Globus pallidus (tissue), 1 donor: ENCODE measurements around the gene ARRDC2.
A peak's percentile ranks its signal among the peaks of the same experiment; 100 is the strongest.
"Not testable (repeated sequence)": the region's sequence is repeated elsewhere in the genome, so short reads cannot be mapped to it uniquely, and the experiment has no call there.

Source experiments
- DNase-seq: peaks from one replicate; pipeline ENCODE4 v3.0.0-alpha.2; 2015; ENCODE audit warnings: low spot score

ARRDC2 gene

DNA sequence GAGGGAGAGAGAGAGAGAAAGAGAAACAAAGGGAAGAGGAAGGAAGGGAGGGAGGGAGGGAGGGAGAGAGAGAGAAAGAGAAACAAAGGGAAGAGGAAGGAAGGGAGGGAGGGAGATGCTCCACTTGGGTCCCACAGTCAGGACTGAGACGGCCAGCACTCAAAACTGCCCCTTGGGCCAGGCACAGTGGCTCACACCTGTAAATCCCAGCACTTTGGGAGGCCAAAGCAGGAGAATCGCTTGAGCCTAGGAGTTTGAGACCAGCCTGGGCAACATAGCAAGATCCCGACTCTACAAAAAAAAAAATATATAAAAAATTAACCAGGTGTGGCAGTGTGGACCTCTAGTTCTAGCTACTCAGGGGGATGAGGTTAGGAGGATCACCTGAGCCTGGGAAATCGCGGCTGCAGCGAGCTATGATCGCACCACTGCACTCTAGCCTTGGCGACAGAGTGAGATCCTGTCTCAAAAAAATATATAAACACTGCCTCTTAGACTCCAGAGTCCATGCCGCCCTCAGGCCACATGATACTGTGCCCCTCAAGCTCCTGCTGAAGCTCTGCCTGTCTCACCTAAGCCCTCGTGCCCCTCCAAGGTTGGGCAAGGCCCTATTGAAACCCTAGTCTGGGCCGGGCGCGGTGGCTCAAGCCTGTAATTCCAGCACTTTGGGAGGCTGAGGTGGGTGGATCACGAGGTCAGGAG is 8.4 kb downstream of the ARRDC2 start:
- no peak for DNase-seq

DNA sequence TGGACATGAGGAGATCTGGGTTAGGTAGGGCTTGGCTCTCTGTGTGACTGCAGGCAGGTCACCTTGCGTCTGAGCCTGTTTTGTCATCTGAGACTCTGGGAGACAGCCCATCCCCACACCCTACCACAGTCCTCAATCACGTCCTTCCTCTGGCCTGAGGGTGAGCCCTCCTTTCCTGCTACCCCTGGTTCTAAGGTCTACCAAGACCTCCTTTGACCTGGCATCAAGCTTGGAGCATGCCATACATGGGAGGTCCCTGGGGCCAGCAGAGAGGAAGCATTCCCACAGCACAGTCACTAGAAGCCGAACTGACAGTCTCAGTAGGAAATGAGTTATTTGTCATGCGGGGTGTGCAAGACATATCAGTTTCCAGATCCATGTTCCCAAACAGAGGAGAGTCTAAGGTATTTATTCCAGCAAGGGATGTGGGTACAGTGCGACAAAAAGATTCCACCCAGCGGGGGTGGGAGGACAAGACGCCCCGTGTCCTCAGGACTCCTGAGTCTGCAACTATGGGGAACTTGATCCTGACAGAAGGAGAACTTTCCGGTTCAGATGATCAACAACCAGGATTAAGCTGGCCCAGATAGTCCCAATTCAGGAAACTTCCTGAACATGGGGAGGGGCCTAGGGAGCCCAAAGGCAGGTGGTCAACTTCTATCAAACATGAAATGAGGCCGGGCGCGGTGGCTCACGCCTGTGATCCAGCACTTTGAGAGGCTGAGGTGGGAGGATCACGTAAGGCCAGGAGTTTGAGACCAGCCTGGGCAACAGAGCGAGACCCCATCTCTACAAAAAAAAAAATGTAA is 9.5 kb downstream of the ARRDC2 start:
- no peak for DNase-seq

DNA sequence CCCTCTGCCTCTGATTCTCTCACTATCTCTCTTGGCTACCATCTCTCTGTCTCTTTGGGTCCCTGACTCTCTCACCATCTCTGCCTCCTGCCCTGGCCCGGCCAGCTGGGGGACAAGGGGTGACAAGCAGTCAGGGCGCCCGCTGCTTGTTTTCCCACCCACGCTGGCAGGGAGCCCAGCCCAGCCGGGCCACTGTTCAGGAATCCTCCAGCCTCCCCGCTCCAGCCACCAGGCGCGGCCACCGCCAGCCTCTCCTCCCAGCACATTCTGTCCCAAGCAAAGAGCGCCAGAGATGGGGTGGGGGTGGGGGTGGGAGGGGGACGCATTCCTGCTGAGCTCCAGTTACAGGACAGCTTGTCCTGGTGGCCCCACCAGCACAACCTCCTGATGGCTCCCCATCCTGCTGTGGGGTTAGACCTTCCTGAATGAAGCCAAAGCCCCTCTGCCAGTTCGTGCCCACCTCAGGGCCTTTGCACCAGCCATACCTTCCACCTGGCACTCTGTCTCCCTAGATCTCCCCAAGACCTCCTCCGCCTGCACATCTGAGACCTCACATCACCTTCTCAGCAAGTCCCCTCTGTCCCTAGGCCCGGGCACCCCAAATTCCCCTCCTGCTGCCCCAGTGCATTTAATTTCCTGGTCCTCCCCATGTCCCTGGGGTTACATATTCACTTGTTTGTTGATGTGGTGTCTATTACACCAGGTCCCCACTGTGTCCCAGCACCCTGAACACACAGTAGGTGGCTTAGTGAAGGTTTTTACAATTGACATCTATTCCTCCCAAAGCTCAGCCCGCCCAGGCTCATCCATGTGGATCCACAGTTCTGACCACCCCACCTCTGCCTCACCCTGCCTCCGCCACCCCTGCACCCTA is 12.5 kb downstream of the ARRDC2 start:
- DNase-seq, result peak; percentile 92

DNA sequence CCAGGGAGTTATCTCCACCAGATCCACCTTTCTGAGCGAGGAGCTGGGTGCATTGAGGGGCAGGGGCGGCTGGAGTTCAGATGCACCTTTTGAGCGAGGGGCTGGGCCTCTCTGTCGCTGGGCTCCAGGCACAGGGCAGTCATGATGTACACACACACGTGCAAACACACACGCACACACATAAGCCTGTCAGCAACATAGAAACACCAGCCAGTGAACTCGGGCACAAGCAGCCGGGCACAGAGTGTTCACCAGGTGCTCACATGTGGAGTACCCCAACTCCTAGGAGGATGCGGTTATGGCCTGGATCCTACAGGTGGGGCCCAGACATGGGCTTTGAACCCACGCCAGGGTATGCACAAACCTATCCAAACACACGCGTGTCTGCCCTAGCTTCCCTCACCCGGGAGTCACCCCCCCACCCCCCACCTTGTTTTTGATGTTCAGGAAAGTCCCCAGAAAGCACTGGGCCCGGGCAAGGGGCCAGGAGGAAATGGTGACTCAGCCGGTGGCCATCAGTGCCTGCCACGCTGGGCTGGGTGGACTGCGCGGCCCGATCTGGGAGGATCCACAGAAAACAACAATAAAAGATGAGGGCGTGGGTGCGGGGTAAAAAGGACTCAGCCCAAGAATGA is 13.3 kb downstream of the ARRDC2 start:
- DNase-seq, result peak; percentile 85

DNA sequence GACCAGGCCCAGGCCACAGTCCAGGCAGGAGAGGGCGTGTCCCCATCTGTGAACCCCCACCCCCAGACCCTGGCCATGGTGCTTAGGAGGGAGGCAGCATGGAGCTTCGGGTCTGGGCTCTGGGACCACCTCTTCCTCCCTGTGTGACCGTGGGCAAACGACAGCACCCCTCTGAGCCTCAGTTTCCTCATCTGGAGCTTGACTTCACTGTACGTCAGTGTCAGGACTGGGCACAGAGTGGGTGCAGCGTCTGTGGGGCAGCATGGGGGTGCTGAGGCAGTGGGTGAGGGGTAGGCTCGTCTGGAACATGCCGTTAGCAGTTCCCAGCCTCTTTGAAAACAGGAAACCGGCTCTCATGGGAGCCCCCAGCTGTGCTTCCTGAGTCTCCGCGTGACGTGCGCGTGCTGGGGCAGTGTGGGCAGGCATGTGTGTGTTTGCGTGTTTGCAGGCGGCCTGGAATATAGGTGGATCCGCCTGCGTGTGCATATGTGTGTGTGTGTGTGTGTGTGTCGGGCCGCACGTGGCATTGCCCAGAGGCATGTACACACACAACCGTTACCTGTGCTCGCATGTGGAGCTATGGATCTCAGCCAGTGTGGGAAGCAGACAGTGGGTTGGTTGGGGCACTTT is 15.8 kb downstream of the ARRDC2 start:
- DNase-seq, result no peak

DNA sequence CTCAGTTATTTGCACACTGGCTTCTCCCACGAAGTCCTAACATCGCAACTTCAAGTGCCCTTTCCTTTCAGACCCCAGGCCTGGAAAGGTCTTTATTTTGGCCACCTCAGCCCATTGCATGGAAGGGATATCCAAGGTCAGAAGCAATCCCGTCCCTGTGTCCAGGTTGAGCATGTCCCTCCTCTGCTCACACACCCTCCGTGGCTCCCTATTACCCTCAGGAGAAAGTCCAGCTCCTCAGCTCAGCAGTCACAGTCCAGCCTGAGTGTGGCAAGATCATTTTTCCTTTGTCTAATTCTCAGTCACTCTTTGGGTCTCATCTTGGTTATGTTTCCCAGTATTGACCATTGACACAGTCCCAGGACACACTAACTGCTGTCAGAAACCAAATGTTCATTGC is 19.2 kb downstream of the ARRDC2 start:
- DNase-seq, result no peak

DNA sequence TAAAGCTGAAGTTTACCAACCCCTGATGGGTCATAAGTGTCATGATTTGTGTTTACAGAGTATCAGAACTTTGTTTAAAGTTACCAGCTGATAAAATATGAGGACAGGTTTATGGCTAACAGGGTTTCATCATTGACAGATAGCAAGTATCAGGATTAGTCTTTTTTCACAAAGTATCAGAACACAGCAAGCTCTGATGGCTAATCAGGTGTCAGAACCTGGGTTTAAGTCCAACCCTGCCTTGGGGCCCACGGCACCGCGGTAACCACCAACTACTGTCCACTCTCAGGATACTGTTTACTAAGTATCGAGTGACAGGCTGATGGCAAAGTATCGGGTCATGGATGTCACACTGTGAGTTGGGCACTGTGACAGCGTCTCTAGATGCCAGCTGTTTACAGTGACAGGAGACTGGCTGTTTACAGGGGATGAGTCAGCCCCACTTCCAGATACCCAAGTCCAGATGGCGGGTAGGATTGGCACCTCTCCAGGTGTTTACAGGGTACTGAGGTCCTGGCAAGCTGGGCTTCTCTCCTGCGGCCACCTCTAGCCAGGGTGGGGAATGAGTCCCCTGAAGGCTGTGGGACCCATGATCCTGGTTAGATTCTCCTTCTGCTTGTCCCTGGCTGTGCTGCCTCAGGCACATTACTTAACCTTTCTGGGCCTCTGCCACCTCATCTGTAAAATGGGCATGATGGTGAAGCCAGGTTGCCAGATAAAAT is 21.8 kb downstream of the ARRDC2 start:
- DNase-seq, result peak; percentile 69

DNA sequence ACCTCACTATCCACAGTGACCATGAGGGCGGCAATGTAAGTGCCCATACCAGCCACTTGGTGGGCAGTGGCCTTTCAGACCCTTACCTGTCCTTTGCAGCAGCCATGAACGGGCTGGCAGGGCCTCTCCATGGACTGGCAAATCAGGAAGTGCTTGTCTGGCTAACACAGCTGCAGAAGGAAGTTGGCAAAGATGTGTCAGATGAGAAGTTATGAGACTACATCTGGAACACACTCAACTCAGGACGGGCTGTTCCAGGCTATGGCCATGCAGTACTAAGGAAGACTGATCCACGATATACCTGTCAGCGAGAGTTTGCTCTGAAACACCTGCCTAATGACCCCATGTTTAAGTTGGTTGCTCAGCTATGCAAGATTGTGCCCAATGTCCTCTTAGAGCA is 23.4 kb downstream of the ARRDC2 start:
- DNase-seq, result not testable (repeated sequence)

DNA sequence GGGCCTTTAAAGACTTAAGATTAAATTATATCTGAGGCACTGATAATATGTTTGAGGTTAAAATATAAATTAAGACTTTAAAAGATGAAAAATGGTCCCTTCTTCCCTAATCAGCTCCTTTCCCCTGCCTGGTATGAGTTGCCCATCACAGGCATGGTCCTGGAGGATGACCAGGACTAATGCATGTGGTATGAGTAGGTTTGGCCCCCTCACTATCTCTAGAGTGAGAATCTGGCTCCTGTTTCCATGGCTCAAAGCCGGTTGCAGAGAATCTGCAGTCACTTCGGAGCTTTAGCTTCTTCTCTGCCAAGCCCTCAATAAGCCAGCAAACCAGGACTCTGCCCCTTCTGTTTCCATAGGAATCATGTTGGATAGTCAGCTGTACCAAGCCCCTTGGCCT is 24.1 kb downstream of the ARRDC2 start:
- not testable (repeated sequence) for DNase-seq

DNA sequence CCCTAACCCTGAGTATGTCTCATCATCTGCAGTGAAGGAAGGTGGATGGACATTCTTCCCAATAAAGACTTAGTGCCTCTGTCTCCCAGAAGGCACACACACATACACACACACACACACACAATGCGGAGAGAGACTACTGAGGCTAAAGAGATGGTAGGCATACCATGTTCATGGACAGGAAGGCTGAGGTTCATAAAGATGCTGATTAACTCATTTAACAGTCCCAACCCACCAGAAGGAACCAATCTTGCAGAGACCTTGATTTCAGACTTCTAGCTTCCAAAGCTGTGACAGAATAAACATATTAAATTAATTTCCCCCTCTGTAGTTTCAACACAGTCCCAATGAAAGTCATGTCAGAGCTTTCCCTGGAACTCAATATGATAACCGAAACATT is 33.1 kb downstream of the ARRDC2 start:
- DNase-seq, result no peak

DNA sequence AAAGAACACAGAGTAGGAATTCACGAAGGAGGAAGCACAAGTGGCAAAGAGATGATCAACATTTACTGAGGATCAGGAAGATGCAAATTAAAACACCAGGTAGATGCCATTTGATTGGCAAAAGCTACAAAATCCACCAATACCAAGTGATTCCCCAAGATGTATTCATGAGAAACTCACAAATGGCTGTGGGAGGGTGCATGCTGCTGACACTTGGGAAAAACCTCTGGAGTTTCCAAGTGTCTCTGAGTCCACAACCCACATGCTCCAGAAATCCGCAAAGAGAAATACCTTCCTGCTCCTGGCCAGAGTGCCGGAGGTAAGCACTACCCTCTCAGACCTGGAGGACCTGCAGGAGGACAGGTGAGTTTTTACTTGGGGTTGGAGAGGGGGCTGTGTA is 35.7 kb downstream of the ARRDC2 start:
- DNase-seq, result no peak

DNA sequence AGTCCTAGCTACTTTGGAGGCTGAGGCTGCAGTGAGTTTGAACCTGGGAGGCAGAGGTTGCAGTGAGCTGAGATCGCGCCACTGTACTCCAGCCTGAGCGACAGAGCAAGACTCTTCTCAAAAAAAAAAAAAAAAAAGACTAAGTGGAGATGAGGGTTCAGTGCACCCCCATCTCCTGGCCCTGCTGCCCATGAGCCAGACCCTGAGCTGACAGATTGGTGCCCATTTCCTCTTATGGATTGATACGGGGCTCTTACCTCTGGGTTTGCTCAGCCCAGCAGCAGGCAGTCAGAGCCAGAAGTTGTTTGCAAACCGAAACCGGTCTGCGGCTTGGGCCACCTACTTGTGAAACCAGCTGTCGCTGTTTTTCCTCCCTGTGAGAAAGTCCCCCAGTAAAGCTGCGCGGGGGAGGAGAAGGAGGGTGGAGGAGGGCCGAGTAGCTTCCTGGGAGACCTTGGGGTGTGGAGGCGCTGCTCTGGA is 36.9 kb downstream of the ARRDC2 start:
- peak; percentile 63 for DNase-seq

DNA sequence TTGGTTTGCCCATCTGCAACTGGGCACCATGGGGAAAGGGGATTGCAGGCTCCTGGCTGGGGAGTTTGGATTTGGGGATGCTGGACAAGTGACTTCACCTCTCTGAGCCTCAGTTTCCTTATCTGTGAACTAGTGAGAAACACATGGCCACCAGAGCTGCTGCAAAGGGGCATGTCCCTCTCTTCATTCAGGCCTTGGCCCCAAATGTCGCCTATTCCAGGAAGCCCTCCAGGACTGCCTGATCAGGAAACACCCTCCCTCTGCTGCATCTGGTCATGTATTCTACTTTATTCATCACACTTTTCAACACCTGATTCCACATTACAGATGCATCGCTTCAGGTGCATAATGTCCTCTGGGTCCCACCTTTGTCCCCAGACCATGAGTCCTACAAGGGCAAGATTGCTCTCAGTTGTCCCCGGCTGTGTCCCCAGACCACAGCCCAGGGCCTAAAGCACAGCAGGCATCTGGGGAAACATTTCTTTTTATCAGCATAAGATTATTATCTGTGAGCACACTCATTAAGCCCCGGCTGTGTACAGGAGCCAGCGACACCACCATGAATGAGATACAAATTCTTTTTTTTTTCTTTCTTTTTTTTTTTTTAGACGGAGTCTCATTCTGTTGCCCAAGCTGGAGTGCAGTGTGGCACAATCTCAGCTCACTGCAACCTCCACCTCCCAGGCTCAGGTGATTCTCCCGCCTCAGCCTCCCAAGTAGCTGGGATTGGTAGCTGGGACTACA is 37.5 kb downstream of the ARRDC2 start:
- DNase-seq, result no peak

DNA sequence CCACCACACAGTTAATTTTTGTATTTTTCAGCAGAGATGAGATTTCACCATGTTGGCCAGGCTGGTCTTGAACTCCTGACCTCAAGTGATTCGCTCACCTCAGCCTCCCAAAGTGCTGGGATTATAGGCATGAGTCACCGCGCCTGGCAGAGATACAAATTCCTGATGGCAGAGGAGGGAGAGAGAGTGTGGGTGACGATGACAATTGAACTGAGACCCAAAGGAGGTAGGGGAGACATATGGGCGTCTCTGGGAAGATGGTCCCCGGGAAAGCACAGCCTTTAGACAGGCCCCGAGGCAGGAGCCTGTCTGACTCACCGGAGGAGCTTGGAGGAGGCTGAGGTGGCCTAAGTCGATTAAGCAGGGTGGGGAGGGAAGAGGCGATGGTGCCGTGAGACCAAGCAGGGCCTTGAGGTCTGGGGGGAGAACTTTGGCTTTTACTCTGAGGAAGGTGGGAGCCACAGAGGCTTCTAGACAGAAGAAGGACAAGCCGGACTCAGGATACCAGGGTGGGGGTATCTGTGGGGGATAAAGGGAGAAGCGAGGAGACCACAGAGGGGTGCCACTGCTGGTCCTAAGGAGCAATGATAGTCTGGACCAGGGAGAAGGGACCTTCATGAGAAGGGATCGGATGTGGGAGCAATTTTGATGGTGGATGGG is 38.2 kb downstream of the ARRDC2 start:
- no peak for DNase-seq

DNA sequence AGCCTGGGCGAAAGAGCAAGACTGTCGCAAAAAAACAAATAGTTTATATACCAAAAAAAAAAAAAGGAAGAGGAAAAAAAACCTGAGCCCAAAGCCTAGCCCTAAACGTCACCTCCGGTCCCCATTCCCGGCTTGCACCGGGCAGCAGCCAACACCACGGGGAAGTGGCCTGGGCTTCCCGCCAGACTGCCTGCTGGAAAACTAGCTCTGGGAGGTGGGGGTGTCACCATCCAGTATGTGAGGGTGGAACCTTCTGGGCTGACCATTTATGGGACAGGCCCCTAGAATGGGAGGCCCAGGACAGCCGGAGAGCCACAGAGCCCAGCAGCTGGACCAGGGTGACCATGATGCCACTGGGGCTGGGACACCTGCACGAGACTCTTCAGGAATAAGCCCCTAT is 41.4 kb downstream of the ARRDC2 start:
- peak; percentile 72 for DNase-seq

DNA sequence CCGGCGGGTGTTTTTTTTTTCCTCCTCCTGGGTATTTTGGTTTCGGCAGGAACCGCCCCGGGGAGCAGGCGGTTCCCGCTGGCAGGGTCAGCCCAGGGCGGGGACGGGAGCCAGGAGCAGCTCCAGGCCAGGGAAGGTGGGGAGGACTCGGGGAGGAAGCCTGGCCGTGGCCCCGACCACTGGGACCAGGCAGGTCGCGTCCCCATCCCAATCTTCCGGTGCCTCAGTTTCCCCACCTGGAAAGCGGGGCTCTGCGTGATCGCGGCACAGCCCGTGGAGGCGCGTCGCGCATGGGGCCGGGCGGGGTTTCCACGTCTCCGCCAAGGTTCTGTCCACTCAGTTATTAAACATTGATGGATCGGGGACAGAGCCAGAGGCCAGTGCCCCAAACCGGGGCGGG is 43.9 kb downstream of the ARRDC2 start:
- no peak for DNase-seq

DNA sequence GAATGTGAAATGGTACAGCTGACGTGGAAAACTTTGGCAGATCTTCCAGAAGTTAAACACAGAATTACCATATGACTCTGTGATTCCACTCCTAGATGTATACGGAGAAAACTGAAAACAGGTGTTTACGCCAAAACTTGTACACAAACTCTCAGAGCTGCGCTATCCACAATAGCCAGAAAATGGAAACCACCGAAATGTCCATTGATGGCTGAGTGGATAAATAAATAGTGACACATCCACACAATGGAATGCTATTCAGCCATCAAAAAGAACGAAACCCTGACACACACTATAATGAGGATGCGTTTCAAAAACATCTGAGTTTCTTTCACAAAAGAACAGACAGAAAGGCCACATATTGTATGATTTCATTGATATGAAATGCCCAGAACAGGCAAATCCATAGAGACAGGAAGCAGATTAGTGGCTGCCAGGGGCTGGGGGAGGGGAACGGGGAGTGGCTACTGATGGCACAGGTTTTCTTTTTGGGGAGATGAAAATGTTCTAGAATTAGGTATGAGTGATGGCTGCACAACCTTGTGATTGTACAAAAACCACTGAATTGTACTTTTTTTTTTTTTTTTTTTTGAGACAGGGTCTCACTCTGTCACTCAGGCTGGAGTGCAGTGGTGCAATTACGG is 45.7 kb downstream of the ARRDC2 start:
- no peak for DNase-seq

DNA sequence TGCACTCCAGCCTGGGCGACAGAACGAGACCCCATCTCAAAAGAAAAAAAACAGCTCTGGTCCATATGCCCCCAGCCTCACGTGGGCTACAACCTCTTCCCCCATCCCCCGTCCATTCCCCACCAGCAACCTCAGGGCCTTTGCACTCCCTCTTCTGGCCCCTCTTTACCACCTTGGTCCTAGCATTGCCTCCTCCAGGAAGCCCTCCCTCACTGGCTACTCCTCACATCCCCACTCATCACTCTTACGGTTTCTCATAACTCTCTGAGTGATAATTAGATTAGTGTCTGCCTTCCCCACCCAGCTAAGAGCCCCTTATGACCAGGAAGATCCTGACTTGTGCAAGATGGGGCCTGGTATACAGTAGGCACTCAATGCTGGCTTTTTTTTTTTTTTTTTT is 48.0 kb downstream of the ARRDC2 start:
- no peak for DNase-seq

DNA sequence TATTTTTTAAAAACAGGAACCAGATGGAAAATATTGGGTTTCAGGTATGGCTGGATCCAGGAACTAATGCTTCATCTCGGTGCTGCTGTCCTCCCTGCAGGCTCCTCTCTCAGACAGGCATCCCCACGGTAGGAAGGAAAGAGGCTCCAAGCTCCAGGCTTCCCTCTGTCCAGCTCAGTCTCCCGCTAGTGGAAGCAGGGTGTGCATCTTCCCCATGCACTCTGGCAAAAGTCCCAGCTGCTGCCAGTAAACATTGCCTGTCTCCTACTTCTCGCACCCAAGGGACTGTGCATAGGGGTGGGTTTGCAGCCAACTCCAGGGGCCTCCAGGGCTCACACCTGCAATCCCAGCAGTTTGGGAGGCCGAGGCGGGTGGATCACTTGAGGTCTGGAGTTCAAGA is 49.6 kb downstream of the ARRDC2 start:
- DNase-seq, result peak; percentile 80
